SK-N-SH (cell line): ENCODE data around the gene ROR2. TPM values are rescaled to one million over a fixed set of nuclear protein-coding genes. Genes with fewer than 3 reads are reported as not detected.

Experiments
- CTCF ChIA-PET: fragments of 300-600, 350-600 bp; formaldehyde crosslinking; extraction: SDS; loops from one replicate; lab custom pipeline; 2021; lab: Yijun Ruan, JAX
- POLR2A ChIA-PET: fragments of 350-600 bp; sonication (Branson Sonifier 250); formaldehyde crosslinking; extraction: SDS; loops from one replicate; lab custom pipeline; 2020; ENCODE audit warnings: antibody characterized with exemption, inconsistent platforms; lab: Yijun Ruan, JAX
- DNase-seq: peaks from one replicate; pipeline ENCODE4 v3.0.0; 2012
- H2AFZ ChIP-seq: fragments of 200-600 bp; sonication (generic); 2 replicates; pipeline ENCODE4 v1.8.1; 2016; ENCODE audit warnings: antibody characterized with exemption, mild to moderate bottlenecking, low read depth
- H3F3A ChIP-seq: fragments of 200-600 bp; sonication (generic); replicated peaks from 2 replicates; pipeline ENCODE3; 2016; ENCODE audit warnings: antibody characterized with exemption, mild to moderate bottlenecking; ENCODE audit not compliant: insufficient read depth
- H3K27ac ChIP-seq, 2 experiments: fragments of 200-500 bp in 1 of 2; fragments of 200-600 bp in 1 of 2; sonication (Bioruptor generic) in 1 of 2; sonication (generic), shearing (Covaris generic) in 1 of 2; 2 replicates each; pipeline versions ENCODE4 v1.5.1 to v1.6.1; 2014 to 2016; ENCODE audit warnings: low read depth in 2 of 2, inconsistent platforms in 1 of 2, low read length in 1 of 2, mild to moderate bottlenecking in 1 of 2, mixed read lengths in 1 of 2
- H3K27me3 ChIP-seq: fragments of 200-600 bp; sonication (generic), shearing (Covaris generic); 2 replicates; pipeline ENCODE4 v1.6.1; 2016; ENCODE audit warnings: mixed run types; ENCODE audit not compliant: insufficient read depth
- H3K36me3 ChIP-seq, 2 experiments: fragments of 200-500 bp in 1 of 2; fragments of 200-600 bp in 1 of 2; sonication (Bioruptor generic) in 1 of 2; sonication (generic) in 1 of 2; replicated peaks in 1 of 2; 2 replicates each; pipeline versions ENCODE3 to v1.5.1; 2014 to 2016; ENCODE audit warnings: low read length in 1 of 2, mild to moderate bottlenecking in 1 of 2; ENCODE audit not compliant: insufficient read depth in 2 of 2, control insufficient read depth in 1 of 2
- H3K4me1 ChIP-seq, 2 experiments: fragments of 200-500 bp in 1 of 2; fragments of 200-600 bp in 1 of 2; sonication (Bioruptor generic) in 1 of 2; sonication (generic), shearing (Covaris generic) in 1 of 2; 2 replicates each; pipeline versions ENCODE4 v1.5.1 to v1.6.1; 2014 to 2016; ENCODE audit warnings: low read depth in 1 of 2, low read length in 1 of 2, mixed run types in 1 of 2; ENCODE audit not compliant: insufficient read depth in 2 of 2, control insufficient read depth in 1 of 2
- H3K4me2 ChIP-seq: fragments of 200-600 bp; sonication (generic), shearing (Covaris generic); 2 replicates; pipeline ENCODE4 v1.6.1; 2017; ENCODE audit warnings: mixed run types
- H3K4me3 ChIP-seq, 2 experiments: fragments of 200-500 bp in 1 of 2; fragments of 200-600 bp in 1 of 2; sonication (Bioruptor generic) in 1 of 2; sonication (generic), shearing (Covaris generic) in 1 of 2; 2 replicates each; pipeline versions ENCODE4 v1.5.1 to v1.8.1; 2014 to 2016; ENCODE audit warnings: low read depth in 2 of 2, inconsistent platforms in 1 of 2, low read length in 1 of 2, mild to moderate bottlenecking in 1 of 2, mixed read lengths in 1 of 2, moderate library complexity in 1 of 2
- H3K79me2 ChIP-seq: fragments of 200-600 bp; sonication (generic); 2 replicates; pipeline ENCODE4 v1.8.1; 2017; ENCODE audit warnings: mild to moderate bottlenecking; ENCODE audit not compliant: insufficient read depth
- H3K9ac ChIP-seq: fragments of 200-600 bp; sonication (generic); 2 replicates; pipeline ENCODE4 v1.6.1; 2017; ENCODE audit warnings: mixed run types
- H3K9me2 ChIP-seq: fragments of 200-600 bp; sonication (generic); 2 replicates; pipeline ENCODE4 v1.6.1; 2017; ENCODE audit warnings: mixed run types
- H3K9me3 ChIP-seq: fragments of 200-600 bp; sonication (generic); 2 replicates; pipeline ENCODE4 v1.6.1; 2017; ENCODE audit warnings: mixed run types, mild to moderate bottlenecking, moderate library complexity
- H4K20me1 ChIP-seq: fragments of 200-600 bp; sonication (generic); 2 replicates; pipeline ENCODE4 v1.6.1; 2017; ENCODE audit warnings: mild to moderate bottlenecking, mixed run types; ENCODE audit not compliant: insufficient read depth
- CHD2 ChIP-seq: fragments of 150-350 bp; IDR thresholded peaks from 2 replicates; pipeline ENCODE4 v1.6.1; 2018; ENCODE audit warnings: low read length; ENCODE audit not compliant: partially characterized antibody
- EP300 ChIP-seq, 2 experiments: IDR thresholded peaks; 2 replicates each; pipeline versions ENCODE4 v1.4.0 to v1.6.1; 2012; ENCODE audit warnings: borderline replicate concordance in 1 of 2, low read depth in 1 of 2, low read length in 1 of 2
- EZH2phosphoT487 ChIP-seq: fragments of 200-600 bp; sonication (generic); IDR thresholded peaks from 2 replicates; pipeline ENCODE4 v1.6.1; 2017; ENCODE audit warnings: low read depth, mixed run types, mild to moderate bottlenecking, antibody characterized with exemption, moderate library complexity, borderline replicate concordance
- GABPA ChIP-seq: IDR thresholded peaks from 2 replicates; pipeline ENCODE4 v1.4.0; 2012; ENCODE audit warnings: low read depth, mild to moderate bottlenecking
- GATA2 ChIP-seq: sonication (generic); formaldehyde crosslinking; IDR thresholded peaks from 2 replicates; pipeline ENCODE4 v1.5.0; 2020; ENCODE audit warnings: mild to moderate bottlenecking, missing genetic modification reagents
- MEF2A ChIP-seq: IDR thresholded peaks from 2 replicates; pipeline ENCODE4 v1.4.0; 2012; ENCODE audit warnings: low read depth, borderline replicate concordance
- NFIC ChIP-seq: IDR thresholded peaks from 2 replicates; pipeline ENCODE4 v1.4.0; 2012; ENCODE audit warnings: borderline replicate concordance
- RAD21 ChIP-seq: IDR thresholded peaks from 2 replicates; pipeline ENCODE4 v1.6.1; 2012; ENCODE audit warnings: mild to moderate bottlenecking, low read length
- RCOR1 ChIP-seq: fragments of 150-350 bp; IDR thresholded peaks from 2 replicates; pipeline ENCODE4 v1.6.1; 2017; ENCODE audit warnings: antibody characterized with exemption, low read length
- SIN3A ChIP-seq: IDR thresholded peaks from 2 replicates; pipeline ENCODE4 v1.6.1; 2012; ENCODE audit warnings: low read depth, mild to moderate bottlenecking, low read length, moderate library complexity, borderline replicate concordance
- SMC3 ChIP-seq: IDR thresholded peaks from 2 replicates; pipeline ENCODE4 v1.6.1; 2012; ENCODE audit warnings: low read depth, low read length, improper control_type of control experiment
- TEAD4 ChIP-seq: IDR thresholded peaks from 2 replicates; pipeline ENCODE4 v1.4.0; 2012; ENCODE audit warnings: mild to moderate bottlenecking, borderline replicate concordance; ENCODE audit not compliant: insufficient read depth
- WGBS: methylation state at CpG from one replicate; pipeline ENCODE4 v1.1.6; 2017; ENCODE audit warnings: low lambda C conversion rate; 5-methylcytosine and 5-hydroxymethylcytosine counted together
- polyA plus RNA-seq, 3 experiments: library from polyadenylated mRNA; depleted of rRNA; stranded (reverse); fragments of >200 nt; gene quantifications; 2 replicates each; pipeline ENCODE4 v1.2.3, GENCODE V29; 2012
- TF ChIP-seq, protein P1 (sequence below): IDR thresholded peaks from 2 replicates; pipeline ENCODE4 v1.4.0; 2012; ENCODE audit warnings: low read depth, borderline replicate concordance
- TF ChIP-seq, protein P2 (sequence below): fragments of 200-600 bp; sonication (generic); IDR thresholded peaks from 2 replicates; pipeline ENCODE4 v1.6.1; 2017; ENCODE audit warnings: antibody characterized with exemption, mild to moderate bottlenecking, moderate library complexity
- TF ChIP-seq, protein P3 (sequence below): fragments of 150-350 bp; IDR thresholded peaks from 2 replicates; pipeline ENCODE4 v1.6.1; 2017; ENCODE audit warnings: antibody characterized with exemption, low read length, low read depth, borderline replicate concordance
- TF ChIP-seq, protein P4 (sequence below): IDR thresholded peaks from 2 replicates; pipeline ENCODE4; 2012
- TF ChIP-seq, protein P5 (sequence below): IDR thresholded peaks from 2 replicates; pipeline ENCODE4 v1.4.0; 2012; ENCODE audit warnings: low read depth, borderline replicate concordance
- TF ChIP-seq, protein P6 (sequence below): fragments of 150-350 bp; IDR thresholded peaks from 2 replicates; pipeline ENCODE4 v1.6.1; 2016; ENCODE audit warnings: mild to moderate bottlenecking, low read depth, low read length

Gene ROR2
- polyA plus RNA-seq, 1 of the 3 experiments (the other 2 are of a cell fraction): 0.43 TPM

DNA sequence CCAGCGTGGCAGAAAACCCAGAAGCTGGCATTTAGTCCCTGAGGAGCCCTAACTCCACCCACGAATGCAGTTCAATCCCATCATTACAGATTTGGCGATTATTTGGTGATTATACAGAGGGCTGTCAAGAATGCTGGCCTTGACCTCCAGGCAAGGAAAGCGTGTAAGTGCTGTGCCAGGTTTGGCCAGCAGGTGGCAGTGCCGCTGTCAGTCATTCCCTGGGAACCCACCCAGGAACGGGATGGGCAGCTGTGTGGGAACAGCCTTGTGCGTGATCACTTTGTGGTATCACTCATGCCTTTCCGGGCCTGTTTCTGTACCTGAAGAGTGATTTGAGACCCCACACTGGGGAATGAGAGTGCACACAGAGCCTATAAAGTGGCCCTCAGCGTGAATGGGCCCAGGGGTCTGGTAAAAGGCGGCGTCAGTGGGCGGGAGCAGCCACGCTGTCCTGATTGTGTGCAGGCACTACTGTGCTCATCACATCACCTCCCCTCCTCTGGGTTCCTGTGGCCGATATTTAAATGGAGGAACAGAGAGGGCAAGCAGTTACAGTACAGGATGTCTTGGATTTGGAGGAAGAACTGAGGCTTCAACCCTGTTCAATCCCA is 215.6 kb downstream of the ROR2 start:
- CTCF ChIA-PET: interaction anchor here (0.5 to 5.4 kb wide), 40 partner anchors 11 to 836 kb away, joined by 3 to 48 read pairs (median 5); partner anchors contain the start of gene ROR2
- no peaks in the 10 kb centered on the region for H3K9me2 ChIP-seq
- no peak overlapping the region; a peak in 1 of 4 replicates for H3K4me3 ChIP-seq
- H3K36me3 ChIP-seq: no peaks in the 10 kb centered on the region
- no peak overlapping the region for H3K9ac ChIP-seq
- DNase-seq: peak; percentile 88
- H3K79me2 ChIP-seq: no peaks in the 10 kb centered on the region
- POLR2A ChIA-PET: no interaction called here
- H3K27ac ChIP-seq: no peak overlapping the region
- no peaks in the 10 kb centered on the region for H3F3A ChIP-seq
- WGBS: 36% methylated on average over 14 of the region's 14 CpGs
- H3K4me2 ChIP-seq: no peak overlapping the region
- no peaks in the 10 kb centered on the region for H4K20me1 ChIP-seq
- H3K27me3 ChIP-seq: peaks cover 10% of the 10 kb centered on the region; the same call in 1 of the 2 replicates
- H3K9me3 ChIP-seq: no peaks in the 10 kb centered on the region
- TF ChIP-seq, protein P1, sequence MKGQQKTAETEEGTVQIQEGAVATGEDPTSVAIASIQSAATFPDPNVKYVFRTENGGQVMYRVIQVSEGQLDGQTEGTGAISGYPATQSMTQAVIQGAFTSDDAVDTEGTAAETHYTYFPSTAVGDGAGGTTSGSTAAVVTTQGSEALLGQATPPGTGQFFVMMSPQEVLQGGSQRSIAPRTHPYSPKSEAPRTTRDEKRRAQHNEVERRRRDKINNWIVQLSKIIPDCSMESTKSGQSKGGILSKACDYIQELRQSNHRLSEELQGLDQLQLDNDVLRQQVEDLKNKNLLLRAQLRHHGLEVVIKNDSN: no peak
- TF ChIP-seq EZH2phosphoT487 (no peak), SMC3 (peak; percentile 68), RCOR1 (no peak), MEF2A (no peak), EP300 (IDR thresholded peaks at IDR 0.05; ENCODE audit: borderline replicate concordance in 1 of 2, low read depth in 1 of 2, low read length in 1 of 2) (no peak), CHD2 (peak; percentile 6), TEAD4 (no peak), GATA2 (CRISPR knock-in tag) (no peak), SIN3A (no peak), NFIC (no peak), GABPA (no peak), RAD21 (peak; percentile 69)
- TF ChIP-seq, protein P2, sequence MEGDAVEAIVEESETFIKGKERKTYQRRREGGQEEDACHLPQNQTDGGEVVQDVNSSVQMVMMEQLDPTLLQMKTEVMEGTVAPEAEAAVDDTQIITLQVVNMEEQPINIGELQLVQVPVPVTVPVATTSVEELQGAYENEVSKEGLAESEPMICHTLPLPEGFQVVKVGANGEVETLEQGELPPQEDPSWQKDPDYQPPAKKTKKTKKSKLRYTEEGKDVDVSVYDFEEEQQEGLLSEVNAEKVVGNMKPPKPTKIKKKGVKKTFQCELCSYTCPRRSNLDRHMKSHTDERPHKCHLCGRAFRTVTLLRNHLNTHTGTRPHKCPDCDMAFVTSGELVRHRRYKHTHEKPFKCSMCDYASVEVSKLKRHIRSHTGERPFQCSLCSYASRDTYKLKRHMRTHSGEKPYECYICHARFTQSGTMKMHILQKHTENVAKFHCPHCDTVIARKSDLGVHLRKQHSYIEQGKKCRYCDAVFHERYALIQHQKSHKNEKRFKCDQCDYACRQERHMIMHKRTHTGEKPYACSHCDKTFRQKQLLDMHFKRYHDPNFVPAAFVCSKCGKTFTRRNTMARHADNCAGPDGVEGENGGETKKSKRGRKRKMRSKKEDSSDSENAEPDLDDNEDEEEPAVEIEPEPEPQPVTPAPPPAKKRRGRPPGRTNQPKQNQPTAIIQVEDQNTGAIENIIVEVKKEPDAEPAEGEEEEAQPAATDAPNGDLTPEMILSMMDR: peak; percentile 92
- TF ChIP-seq, protein P3, sequence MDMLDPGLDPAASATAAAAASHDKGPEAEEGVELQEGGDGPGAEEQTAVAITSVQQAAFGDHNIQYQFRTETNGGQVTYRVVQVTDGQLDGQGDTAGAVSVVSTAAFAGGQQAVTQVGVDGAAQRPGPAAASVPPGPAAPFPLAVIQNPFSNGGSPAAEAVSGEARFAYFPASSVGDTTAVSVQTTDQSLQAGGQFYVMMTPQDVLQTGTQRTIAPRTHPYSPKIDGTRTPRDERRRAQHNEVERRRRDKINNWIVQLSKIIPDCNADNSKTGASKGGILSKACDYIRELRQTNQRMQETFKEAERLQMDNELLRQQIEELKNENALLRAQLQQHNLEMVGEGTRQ: no peak
- TF ChIP-seq, protein P4, sequence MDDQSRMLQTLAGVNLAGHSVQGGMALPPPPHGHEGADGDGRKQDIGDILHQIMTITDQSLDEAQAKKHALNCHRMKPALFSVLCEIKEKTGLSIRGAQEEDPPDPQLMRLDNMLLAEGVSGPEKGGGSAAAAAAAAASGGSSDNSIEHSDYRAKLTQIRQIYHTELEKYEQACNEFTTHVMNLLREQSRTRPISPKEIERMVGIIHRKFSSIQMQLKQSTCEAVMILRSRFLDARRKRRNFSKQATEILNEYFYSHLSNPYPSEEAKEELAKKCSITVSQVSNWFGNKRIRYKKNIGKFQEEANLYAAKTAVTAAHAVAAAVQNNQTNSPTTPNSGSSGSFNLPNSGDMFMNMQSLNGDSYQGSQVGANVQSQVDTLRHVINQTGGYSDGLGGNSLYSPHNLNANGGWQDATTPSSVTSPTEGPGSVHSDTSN: peak; percentile 94
- TF ChIP-seq, protein P5, sequence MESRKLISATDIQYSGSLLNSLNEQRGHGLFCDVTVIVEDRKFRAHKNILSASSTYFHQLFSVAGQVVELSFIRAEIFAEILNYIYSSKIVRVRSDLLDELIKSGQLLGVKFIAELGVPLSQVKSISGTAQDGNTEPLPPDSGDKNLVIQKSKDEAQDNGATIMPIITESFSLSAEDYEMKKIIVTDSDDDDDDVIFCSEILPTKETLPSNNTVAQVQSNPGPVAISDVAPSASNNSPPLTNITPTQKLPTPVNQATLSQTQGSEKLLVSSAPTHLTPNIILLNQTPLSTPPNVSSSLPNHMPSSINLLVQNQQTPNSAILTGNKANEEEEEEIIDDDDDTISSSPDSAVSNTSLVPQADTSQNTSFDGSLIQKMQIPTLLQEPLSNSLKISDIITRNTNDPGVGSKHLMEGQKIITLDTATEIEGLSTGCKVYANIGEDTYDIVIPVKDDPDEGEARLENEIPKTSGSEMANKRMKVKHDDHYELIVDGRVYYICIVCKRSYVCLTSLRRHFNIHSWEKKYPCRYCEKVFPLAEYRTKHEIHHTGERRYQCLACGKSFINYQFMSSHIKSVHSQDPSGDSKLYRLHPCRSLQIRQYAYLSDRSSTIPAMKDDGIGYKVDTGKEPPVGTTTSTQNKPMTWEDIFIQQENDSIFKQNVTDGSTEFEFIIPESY: no peak
- TF ChIP-seq, protein P6, sequence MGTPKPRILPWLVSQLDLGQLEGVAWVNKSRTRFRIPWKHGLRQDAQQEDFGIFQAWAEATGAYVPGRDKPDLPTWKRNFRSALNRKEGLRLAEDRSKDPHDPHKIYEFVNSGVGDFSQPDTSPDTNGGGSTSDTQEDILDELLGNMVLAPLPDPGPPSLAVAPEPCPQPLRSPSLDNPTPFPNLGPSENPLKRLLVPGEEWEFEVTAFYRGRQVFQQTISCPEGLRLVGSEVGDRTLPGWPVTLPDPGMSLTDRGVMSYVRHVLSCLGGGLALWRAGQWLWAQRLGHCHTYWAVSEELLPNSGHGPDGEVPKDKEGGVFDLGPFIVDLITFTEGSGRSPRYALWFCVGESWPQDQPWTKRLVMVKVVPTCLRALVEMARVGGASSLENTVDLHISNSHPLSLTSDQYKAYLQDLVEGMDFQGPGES: no peak
- TF ChIP-seq, all 33 proteins: peak for 5
- no peak overlapping the region for H2AFZ ChIP-seq
- H3K4me1 ChIP-seq: peaks cover 0 to 22% of the 10 kb centered on the region in 2 experiments; a peak in 2 of 4 replicates
